HG02798 (cell line): ENCODE results near the gene MAGEB2.
"Not testable (repeated sequence)": the region's sequence is repeated elsewhere in the genome, so short reads cannot be mapped to it uniquely, and the experiment has no call there.

ENCODE experiments used
- ATAC-seq: cut with Tn5 transposase; IDR thresholded peaks from one replicate; pipeline ENCODE4 v1.9.1; 2021; ENCODE audit warnings: mild to moderate bottlenecking; ENCODE audit not compliant: unreplicated experiment, poor library complexity

Gene MAGEB2

DNA sequence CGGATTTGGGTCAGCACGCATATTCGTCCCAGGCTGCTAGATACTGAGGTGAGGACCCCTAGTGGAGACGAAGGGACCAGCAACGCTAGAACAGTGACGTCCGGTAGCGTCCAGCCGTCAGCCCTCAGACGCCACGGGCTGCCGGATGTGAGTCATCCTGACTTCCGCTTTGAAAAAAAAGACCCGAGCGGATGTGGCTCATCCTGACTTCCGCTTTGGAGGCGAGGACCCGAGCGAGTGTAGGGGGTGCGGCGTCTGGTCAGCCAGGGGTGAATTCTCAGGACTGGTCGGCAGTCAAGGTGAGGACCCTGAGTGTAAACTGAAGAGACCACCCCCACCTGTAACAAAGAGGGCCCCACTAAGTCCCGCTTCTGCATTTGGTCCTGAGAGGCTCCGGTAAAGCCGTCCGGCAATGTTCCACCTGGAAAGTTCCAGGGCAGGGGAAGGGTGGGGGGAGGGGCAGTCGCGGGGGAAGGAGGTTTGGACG lies at the start of gene MAGEB2:
Gene MAGEB2, plus strand, starts transcription at position 207 of the 487 bp plus-strand sequence. CDS start 3,018 bp downstream, outside the sequence.
- ATAC-seq, result no peak

DNA sequence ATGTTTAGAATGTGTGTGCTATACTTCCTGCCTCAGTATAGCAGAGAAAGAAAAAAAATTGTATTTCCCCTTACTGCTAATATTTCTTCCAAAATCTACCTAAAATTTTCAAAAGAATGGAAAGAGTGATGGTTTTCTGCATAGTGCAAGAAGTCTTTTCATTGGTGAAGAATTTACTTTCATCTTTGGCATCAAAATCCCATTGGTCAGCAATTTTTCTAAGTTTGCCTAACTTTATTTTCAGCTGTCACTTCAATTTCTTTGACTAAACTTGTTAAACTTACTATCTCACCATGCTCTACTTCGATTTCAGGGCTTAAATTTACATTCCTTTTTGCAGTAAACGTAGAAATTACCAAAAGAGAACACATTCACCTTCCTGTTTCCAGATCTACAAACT lies 44.5 kb upstream of the MAGEB2 start:
- no peak for ATAC-seq

- ATAC-seq, result peak; percentile 75
Observed at GRCh38 chrX:30181353-30181752, 34.0 kb upstream of the MAGEB2 start.

GRCh38 chrX:30183554-30183953 lies 31.8 kb upstream of the MAGEB2 start:
- ATAC-seq, result no peak

DNA sequence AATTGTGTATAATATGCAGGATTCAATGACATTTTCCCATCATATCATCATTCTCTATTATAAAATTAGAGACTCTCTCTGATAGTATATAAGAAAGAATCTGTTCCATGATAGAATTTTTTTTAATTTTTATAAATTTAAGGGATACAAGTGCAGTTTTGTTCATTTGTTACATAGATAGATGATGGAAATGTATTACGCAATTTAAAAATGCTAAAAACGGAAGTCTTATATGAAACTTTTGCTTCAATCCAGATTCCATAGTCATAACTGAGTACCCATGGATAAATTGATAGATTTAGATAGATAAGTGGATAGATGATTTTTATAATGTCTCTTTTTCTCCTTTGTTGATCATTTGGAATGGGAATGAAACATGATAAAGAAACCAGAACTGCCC lies 24.9 kb upstream of the MAGEB2 start:
- ATAC-seq, result no peak

DNA sequence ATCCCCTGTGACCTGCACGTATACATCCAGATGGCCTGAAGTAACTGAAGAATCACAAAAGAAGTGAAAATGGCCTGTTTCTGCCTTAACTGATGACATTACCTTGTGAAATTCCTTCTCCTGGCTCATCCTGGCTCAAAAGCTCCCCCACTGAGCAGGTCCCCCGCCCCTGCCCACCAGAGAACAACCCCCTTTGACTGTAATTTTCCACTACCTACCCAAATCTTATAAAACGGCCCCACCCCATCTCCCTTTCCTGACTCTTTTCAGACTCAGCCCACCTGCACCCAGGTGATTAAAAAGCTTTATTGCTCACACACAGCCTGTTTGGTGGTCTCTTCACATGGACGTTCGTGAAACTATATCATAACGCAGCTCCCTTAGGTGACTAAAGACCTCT lies 21.5 kb upstream of the MAGEB2 start:
- not testable (repeated sequence) for ATAC-seq

- no peak for ATAC-seq
Observed at GRCh38 chrX:30196322-30196721, 19.0 kb upstream of the MAGEB2 start.

- ATAC-seq, result no peak
Observed at GRCh38 chrX:30212172-30212571, 3.2 kb upstream of the MAGEB2 start.

DNA sequence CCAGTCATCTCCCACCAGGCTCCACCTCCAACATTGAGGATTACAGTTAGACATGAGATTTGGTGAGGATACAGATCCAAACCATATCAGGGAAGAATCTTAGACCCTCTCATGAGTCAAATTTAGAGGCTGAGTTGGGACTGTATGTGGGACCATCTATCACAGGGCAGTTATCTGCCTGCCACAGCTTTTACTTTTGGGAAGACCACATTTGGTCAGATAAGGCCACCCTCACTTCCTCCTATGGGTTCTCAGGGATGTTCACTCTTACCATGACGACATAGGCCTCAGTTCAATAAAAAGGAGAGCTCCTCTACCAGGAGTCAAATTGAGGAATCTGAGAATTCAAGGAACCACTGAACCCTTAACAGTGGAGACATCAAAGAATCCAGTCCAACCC lies 2.1 kb downstream of the MAGEB2 start:
- no peak for ATAC-seq

DNA sequence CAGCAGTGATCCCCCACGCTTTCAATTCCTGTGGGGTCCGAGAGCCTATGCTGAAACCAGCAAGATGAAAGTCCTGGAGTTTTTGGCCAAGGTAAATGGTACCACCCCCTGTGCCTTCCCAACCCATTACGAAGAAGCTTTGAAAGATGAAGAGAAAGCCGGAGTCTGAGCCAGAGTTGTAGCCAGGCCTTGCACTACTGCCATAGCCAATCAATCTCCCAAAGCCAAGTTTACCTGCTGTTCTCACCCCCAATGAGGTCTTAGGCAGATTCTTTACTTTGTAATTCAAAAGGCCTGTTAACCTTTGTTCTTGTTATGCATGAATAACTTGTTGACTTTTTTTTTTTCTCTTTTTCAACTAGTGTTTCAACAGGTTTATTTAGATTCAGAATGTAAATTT lies 4.0 kb downstream of the MAGEB2 start:
- no peak for ATAC-seq

GRCh38 chrX:30220661-30221060 lies 5.3 kb downstream of the MAGEB2 start:
- ATAC-seq, result no peak

- no peak for ATAC-seq
Observed at GRCh38 chrX:30224536-30224935, 9.2 kb downstream of the MAGEB2 start.

GRCh38 chrX:30228526-30228925 lies 13.2 kb downstream of the MAGEB2 start:
- no peak for ATAC-seq

DNA sequence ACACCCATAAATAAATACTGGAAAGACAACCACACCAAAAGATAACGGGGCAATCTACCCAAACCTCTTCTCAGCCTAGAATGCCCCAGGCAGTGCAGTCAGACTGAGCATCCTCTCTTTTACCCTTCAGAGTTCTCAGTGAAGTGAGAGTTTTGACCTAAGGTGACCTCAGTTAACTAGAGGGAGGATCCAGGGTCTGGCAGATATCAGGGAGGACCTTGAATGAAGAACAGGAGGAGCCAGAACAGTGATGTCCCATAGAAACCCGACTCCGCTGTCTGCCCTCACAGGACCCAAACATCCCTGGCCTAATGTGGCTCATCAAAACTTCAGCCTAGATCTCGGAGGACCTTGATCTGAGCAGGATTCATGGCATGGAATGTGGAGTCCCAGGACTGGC lies 15.0 kb downstream of the MAGEB2 start, which contains the start of gene MAGEB3:
Gene MAGEB3, plus strand, starts transcription at position 263 of the 400 bp plus-strand sequence. CDS start 5,268 bp downstream, outside the sequence.
- no peak for ATAC-seq

GRCh38 chrX:30241724-30242415 lies 26.5 kb downstream of the MAGEB2 start, which contains the start of gene MAGEB4:
TSS of gene MAGEB4 (plus strand) at chrX:30242000. CDS start at chrX:30242136, 136 bp downstream.
- peak; percentile 54 for ATAC-seq

- ATAC-seq, result peak; percentile 53
Observed at GRCh38 chrX:30246769-30247489, 31.6 kb downstream of the MAGEB2 start, which contains the start of gene MAGEB1. TSS of gene MAGEB1 (plus strand) at chrX:30247146. CDS start at chrX:30250494, 3,348 bp downstream.

DNA sequence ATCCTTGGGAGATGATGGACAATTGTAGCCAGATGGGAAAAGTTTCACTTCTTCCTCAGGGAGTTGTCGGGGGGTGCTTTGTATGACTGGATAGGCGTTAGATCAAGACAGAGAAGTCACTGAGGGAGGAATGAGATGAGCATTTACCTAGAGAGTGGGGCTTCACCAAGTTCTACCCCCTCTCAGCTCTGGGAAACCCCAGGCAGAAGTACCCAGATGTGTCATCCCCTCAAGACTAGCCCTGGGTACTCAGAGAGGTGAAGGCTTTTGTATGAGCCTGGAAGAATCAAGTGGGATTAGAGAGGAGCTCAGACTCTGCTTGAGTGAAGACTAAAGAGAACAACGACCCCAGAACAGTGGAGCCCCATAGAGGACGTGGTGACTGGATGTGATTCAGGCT lies 33.5 kb downstream of the MAGEB2 start:
- peak; percentile 64 for ATAC-seq

GRCh38 chrX:30253257-30253656 lies 37.9 kb downstream of the MAGEB2 start:
- peak; percentile 80 for ATAC-seq

DNA sequence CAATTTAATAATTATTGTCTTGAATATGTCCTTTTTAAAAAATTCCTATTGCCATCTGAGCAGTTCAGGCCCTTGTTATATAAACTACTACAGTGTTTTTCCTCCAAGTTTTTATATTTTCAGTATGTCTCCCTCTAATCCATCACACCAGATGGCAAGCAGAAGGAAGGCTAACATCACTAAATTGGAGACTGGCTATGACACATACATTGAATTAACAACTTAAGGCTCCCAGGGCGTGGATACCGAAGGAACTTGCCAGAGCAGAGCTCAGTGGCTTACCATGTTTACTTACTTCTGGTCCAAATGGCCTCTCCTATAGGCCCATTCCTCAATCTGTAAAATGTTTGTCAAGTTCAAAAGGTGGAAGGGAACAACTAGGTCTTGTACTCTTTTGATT lies 44.6 kb downstream of the MAGEB2 start:
- no peak for ATAC-seq

DNA sequence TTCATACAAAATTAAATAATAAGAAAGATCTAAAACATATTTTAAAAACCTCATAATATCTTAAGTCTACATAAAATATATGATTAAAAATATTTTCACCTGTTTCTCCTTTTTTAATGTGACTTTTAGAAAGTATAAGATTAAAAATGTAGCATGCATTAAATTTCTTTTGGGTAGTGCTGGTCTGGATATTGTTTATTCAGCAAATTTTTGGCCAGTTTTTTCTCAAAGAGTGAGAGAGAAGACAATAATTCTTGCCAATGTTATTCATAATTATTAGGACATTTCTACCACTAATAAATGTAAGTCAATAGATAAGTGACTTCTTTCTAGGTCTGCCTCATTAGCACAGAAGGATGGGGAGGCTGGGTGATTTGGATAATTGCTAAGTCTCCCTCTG lies 45.6 kb downstream of the MAGEB2 start:
- no peak for ATAC-seq

GRCh38 chrX:30262763-30263162 lies 47.4 kb downstream of the MAGEB2 start:
- ATAC-seq, result no peak
